ENCODE data around the gene TAGLN. TPM values are rescaled to one million over a fixed set of nuclear protein-coding genes. Genes with fewer than 3 reads are reported as not detected.

Gene TAGLN
- total RNA-seq, 1 experiment from 2014 or later, result 71.5 TPM

DNA sequence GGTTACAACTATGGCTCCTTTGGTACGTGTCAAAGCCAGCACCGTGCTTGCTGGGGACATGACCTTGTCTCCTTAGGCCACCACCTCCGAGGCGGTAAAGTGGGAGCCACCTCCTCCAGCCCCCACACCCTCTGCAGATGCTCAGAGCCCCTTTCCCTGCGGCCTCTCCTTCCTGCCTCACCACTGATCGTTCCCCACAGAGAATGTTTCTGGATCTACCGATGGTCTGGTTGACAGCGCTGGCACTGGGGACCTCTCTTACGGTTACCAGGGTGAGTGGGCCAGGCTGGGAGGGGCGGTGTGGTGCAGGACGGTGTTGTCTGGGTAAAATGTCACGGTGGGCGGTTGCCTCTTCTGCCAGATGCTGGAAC is 11.8 kb upstream of the TAGLN start:
- Mint-ChIP-seq H3K27ac (0 out of 2 replicates have a peak overlapping the region, but pooled peaks have one; percentile 49), H3K4me1 (no peaks in the 10 kb centered on the region), H3K36me3 (peaks cover 7% of the 10 kb centered on the region; the same call in 1 of the 2 replicates), H3K9me3 (no peaks in the 10 kb centered on the region), H3K27me3 (ENCODE audit: low read depth) (no peaks in the 10 kb centered on the region), H3K4me3 (no peak overlapping the region)
- CTCF ChIA-PET, result no interaction called here
- TF ChIP-seq, protein P1, sequence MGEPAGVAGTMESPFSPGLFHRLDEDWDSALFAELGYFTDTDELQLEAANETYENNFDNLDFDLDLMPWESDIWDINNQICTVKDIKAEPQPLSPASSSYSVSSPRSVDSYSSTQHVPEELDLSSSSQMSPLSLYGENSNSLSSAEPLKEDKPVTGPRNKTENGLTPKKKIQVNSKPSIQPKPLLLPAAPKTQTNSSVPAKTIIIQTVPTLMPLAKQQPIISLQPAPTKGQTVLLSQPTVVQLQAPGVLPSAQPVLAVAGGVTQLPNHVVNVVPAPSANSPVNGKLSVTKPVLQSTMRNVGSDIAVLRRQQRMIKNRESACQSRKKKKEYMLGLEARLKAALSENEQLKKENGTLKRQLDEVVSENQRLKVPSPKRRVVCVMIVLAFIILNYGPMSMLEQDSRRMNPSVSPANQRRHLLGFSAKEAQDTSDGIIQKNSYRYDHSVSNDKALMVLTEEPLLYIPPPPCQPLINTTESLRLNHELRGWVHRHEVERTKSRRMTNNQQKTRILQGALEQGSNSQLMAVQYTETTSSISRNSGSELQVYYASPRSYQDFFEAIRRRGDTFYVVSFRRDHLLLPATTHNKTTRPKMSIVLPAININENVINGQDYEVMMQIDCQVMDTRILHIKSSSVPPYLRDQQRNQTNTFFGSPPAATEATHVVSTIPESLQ (CRISPR knock-in tag; IDR thresholded peaks at IDR 0.05), result no peak
- TF ChIP-seq, protein P2, sequence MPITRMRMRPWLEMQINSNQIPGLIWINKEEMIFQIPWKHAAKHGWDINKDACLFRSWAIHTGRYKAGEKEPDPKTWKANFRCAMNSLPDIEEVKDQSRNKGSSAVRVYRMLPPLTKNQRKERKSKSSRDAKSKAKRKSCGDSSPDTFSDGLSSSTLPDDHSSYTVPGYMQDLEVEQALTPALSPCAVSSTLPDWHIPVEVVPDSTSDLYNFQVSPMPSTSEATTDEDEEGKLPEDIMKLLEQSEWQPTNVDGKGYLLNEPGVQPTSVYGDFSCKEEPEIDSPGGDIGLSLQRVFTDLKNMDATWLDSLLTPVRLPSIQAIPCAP (CRISPR knock-in tag; IDR thresholded peaks at IDR 0.05), result no peak
- TF ChIP-seq ZNF219 (CRISPR knock-in tag; IDR thresholded peaks at IDR 0.05; ENCODE audit: borderline replicate concordance) (no peak), TP53 (CRISPR knock-in tag; IDR thresholded peaks at IDR 0.05) (no peak), ZNF232 (CRISPR knock-in tag; IDR thresholded peaks at IDR 0.05) (no peak), PRRX2 (CRISPR knock-in tag; IDR thresholded peaks at IDR 0.05) (no peak), ZBTB21 (CRISPR knock-in tag; IDR thresholded peaks at IDR 0.05; ENCODE audit: borderline replicate concordance) (no peak), NR2C2 (CRISPR knock-in tag; IDR thresholded peaks at IDR 0.05) (no peak), SOX15 (CRISPR knock-in tag; IDR thresholded peaks at IDR 0.05) (no peak)
- TF ChIP-seq, protein P3, sequence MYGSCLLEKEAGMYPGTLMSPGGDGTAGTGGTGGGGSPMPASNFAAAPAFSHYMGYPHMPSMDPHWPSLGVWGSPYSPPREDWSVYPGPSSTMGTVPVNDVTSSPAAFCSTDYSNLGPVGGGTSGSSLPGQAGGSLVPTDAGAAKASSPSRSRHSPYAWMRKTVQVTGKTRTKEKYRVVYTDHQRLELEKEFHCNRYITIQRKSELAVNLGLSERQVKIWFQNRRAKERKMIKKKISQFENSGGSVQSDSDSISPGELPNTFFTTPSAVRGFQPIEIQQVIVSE (CRISPR knock-in tag; IDR thresholded peaks at IDR 0.05; ENCODE audit: borderline replicate concordance), result no peak
- TF ChIP-seq, protein P4, sequence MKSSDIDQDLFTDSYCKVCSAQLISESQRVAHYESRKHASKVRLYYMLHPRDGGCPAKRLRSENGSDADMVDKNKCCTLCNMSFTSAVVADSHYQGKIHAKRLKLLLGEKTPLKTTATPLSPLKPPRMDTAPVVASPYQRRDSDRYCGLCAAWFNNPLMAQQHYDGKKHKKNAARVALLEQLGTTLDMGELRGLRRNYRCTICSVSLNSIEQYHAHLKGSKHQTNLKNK (CRISPR knock-in tag; IDR thresholded peaks at IDR 0.05), result no peak
- TF ChIP-seq, protein P5, sequence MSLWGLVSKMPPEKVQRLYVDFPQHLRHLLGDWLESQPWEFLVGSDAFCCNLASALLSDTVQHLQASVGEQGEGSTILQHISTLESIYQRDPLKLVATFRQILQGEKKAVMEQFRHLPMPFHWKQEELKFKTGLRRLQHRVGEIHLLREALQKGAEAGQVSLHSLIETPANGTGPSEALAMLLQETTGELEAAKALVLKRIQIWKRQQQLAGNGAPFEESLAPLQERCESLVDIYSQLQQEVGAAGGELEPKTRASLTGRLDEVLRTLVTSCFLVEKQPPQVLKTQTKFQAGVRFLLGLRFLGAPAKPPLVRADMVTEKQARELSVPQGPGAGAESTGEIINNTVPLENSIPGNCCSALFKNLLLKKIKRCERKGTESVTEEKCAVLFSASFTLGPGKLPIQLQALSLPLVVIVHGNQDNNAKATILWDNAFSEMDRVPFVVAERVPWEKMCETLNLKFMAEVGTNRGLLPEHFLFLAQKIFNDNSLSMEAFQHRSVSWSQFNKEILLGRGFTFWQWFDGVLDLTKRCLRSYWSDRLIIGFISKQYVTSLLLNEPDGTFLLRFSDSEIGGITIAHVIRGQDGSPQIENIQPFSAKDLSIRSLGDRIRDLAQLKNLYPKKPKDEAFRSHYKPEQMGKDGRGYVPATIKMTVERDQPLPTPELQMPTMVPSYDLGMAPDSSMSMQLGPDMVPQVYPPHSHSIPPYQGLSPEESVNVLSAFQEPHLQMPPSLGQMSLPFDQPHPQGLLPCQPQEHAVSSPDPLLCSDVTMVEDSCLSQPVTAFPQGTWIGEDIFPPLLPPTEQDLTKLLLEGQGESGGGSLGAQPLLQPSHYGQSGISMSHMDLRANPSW (CRISPR knock-in tag; conservative IDR thresholded peaks at IDR 0.05; ENCODE audit: low read depth), result no peak
- TF ChIP-seq, protein P6, sequence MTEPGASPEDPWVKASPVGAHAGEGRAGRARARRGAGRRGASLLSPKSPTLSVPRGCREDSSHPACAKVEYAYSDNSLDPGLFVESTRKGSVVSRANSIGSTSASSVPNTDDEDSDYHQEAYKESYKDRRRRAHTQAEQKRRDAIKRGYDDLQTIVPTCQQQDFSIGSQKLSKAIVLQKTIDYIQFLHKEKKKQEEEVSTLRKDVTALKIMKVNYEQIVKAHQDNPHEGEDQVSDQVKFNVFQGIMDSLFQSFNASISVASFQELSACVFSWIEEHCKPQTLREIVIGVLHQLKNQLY (CRISPR knock-in tag; IDR thresholded peaks at IDR 0.05), result no peak
- TF ChIP-seq, protein P7, sequence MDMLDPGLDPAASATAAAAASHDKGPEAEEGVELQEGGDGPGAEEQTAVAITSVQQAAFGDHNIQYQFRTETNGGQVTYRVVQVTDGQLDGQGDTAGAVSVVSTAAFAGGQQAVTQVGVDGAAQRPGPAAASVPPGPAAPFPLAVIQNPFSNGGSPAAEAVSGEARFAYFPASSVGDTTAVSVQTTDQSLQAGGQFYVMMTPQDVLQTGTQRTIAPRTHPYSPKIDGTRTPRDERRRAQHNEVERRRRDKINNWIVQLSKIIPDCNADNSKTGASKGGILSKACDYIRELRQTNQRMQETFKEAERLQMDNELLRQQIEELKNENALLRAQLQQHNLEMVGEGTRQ (CRISPR knock-in tag; IDR thresholded peaks at IDR 0.05), result no peak
- TF ChIP-seq, protein P8, sequence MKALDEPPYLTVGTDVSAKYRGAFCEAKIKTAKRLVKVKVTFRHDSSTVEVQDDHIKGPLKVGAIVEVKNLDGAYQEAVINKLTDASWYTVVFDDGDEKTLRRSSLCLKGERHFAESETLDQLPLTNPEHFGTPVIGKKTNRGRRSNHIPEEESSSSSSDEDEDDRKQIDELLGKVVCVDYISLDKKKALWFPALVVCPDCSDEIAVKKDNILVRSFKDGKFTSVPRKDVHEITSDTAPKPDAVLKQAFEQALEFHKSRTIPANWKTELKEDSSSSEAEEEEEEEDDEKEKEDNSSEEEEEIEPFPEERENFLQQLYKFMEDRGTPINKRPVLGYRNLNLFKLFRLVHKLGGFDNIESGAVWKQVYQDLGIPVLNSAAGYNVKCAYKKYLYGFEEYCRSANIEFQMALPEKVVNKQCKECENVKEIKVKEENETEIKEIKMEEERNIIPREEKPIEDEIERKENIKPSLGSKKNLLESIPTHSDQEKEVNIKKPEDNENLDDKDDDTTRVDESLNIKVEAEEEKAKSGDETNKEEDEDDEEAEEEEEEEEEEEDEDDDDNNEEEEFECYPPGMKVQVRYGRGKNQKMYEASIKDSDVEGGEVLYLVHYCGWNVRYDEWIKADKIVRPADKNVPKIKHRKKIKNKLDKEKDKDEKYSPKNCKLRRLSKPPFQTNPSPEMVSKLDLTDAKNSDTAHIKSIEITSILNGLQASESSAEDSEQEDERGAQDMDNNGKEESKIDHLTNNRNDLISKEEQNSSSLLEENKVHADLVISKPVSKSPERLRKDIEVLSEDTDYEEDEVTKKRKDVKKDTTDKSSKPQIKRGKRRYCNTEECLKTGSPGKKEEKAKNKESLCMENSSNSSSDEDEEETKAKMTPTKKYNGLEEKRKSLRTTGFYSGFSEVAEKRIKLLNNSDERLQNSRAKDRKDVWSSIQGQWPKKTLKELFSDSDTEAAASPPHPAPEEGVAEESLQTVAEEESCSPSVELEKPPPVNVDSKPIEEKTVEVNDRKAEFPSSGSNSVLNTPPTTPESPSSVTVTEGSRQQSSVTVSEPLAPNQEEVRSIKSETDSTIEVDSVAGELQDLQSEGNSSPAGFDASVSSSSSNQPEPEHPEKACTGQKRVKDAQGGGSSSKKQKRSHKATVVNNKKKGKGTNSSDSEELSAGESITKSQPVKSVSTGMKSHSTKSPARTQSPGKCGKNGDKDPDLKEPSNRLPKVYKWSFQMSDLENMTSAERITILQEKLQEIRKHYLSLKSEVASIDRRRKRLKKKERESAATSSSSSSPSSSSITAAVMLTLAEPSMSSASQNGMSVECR (CRISPR knock-in tag; IDR thresholded peaks at IDR 0.05; ENCODE audit: borderline replicate concordance), result no peak
- DNase-seq (ENCODE audit: low spot score) (no peak), ATAC-seq (no peak)
- POLR2A ChIA-PET, result no interaction called here

All from WTC11 (cell line).